HG03175 (cell line): ENCODE measurements around the gene SP140.

Experiments used
- ATAC-seq: cut with Tn5 transposase; IDR thresholded peaks from one replicate; pipeline ENCODE4 v1.9.1; 2021; ENCODE audit warnings: mild to moderate bottlenecking, moderate library complexity; ENCODE audit not compliant: unreplicated experiment

SP140 gene

DNA sequence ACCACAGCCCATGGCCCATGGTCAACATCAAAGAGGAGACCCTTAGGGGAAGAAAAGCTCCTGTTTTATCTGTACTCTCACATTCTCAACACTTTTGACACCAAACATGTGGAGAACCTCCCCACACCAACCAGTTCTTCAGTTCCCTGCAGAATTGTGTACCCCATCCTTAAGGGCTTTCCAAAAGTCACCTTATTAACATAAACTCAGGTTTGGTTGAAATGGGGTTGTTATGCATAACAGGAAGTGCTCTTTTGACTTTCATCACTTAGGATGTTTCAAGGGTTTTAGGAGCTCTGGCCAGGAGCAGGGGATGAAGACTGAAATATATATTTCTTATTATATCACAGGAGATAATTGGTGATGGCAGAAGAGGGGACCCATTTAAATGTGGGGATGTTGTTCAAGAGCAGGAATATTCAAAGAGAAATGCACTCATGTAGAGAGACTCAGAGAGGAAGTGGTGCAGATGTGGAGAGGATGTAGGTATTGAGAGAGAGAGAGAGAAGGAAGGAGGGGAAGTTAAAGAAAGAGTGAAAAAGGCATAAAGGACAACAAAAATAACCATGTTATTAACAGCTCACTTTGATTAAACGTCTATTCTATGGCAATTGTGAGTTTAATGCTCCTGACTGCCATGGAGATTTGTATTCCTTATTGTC, 136.6 kb downstream of the SP140 start:
- ATAC-seq: no peak
